Measurements from ENCODE around the gene TLL1.

- TF ChIP-seq POLR2A (IDR thresholded peaks at IDR 0.05), result no peak
- no peak for TF ChIP-seq CTCF (IDR thresholded peaks at IDR 0.05 in 8 of 11, conservative IDR thresholded peaks at IDR 0.05 in 3 of 11)
- TF ChIP-seq POLR2AphosphoS5 (IDR thresholded peaks at IDR 0.05), result no peak
These were observed 73.0 kb downstream of the TLL1 start for GRCh38 chr4:165945991-165946390.

Measured in spleen (tissue), 7 donors.